GM21619 (cell line): Measurements from ENCODE around the gene SRC.
A peak's percentile ranks its signal among the peaks of the same experiment; 100 is the strongest.

Experiments used
- ATAC-seq: cut with Tn5 transposase; IDR thresholded peaks from one replicate; pipeline ENCODE4 v1.9.1; 2021; ENCODE audit not compliant: unreplicated experiment

SRC gene

DNA sequence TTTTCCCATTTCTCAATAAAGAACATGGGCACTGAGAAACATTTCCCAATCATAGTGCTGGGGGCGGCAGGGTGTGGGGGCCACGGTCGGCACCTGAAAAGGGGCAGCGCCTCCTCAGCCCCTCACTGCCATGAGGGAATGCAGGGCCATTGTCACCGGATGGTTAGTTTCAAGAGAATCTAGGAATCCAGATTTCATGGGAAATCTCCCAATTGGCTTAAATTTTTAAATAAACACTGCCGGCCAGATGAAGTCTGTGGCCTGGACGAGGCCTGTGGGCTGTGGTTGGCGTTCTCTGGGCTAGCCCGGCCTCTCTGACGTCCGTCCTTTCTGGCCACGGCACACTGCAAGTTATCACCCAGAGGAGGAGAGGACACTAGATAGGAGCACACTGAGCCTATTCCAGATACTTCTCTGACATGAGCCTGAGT, 30.9 kb upstream of the SRC start:
- no peak for ATAC-seq

DNA sequence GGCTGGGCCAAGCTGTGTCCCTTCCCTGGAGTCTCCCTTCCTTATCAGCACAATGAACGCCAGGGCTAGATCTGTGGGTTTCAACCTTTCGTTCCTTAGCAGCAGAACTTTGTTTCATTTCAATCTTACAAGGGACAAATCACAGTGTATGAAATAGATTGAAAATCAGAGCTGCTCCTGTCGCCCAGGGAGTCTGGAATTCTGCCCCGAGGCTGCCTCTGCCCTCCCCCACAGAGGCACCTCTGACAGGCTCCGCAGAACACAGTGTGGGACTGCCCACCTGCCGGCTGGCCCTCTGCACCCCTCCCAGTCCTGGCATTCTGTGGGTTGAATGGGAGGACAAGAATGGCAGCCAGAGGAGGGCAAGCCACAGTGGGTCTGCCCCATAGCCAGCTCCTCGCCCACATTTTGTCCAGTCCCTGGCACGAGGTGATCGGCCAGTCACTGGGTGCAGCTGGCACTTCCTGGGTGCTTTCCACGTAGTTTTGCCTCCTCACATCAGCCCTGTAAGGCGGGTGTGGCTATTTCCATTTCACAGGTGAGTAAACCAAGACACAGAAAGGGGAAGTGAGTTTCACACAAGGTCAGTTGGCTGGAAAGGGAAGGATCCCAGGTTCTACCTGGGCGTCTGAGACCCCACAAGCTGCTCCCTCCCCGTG, 30.4 kb upstream of the SRC start:
- ATAC-seq = peak; percentile 56

DNA sequence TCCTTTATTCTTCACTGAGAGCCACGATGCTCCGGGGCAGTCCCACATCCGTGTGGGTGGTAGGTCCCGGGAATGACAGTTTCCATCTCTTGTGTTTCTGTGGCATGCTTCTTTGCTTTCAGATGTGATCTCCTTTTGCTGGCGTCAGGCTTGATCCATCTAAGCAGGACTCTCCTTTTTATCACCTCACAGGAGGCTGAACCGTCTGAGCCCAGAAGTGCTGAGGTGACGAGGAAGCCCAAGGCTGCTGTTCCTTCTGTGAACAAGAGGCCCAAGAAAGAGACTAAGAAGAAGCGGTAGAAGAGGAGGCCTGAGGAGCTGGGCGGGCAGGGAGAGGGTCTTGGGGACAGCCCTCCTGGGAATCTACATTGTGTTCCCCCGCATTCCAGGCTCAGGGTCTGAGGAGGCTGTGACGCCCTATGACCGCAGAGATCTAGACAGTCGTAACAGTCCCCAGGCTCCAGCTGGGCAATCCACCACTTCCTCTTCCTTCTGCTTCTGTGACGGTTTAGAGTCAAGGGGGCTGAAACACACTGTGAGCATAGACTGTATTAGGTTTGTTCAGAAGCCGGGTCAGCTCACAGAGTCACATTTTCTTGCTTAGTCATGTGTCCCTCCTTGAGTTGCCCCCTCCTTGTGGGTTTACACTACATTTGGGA, 29.7 kb upstream of the SRC start:
- ATAC-seq = peak; percentile 60

DNA sequence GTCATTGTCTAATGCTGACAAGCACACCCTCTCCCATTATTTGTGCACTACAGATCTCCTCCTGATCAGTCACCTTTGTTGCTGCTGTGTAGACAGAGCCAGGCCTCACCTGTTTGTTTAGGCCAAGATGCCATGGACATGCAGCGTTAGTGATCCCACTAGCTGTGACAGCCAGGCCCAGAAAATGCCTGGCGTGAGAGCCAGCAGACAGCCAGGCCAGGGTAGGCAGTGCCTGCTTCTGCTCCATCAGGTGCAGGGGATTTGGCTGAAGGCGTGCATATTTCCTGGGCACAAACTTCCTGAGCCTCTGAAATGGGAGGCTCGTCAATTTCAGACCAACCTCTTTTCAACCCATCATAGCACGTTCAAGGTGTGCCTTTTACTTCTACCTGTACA, 29.2 kb upstream of the SRC start:
- no peak for ATAC-seq

DNA sequence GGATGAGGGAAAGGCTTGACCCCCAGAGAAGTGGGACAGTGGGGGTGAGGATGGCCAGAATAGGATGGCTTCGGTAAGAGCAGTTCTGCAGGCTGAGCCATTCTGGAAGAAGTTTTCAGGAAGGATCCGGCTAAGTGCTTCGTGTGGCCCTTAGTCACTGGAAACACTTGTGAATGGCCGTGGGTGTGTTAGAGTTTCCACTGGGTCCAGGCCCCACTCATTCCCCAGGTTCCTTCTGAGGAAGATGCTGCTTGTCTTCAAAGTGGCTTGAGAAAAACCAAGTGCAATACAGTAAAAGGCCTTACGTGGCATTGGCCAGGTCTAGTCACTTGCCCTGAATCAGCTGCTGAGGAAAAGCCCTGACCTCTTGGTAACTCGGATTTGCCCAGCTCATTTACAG, 28.6 kb upstream of the SRC start:
- no peak for ATAC-seq

DNA sequence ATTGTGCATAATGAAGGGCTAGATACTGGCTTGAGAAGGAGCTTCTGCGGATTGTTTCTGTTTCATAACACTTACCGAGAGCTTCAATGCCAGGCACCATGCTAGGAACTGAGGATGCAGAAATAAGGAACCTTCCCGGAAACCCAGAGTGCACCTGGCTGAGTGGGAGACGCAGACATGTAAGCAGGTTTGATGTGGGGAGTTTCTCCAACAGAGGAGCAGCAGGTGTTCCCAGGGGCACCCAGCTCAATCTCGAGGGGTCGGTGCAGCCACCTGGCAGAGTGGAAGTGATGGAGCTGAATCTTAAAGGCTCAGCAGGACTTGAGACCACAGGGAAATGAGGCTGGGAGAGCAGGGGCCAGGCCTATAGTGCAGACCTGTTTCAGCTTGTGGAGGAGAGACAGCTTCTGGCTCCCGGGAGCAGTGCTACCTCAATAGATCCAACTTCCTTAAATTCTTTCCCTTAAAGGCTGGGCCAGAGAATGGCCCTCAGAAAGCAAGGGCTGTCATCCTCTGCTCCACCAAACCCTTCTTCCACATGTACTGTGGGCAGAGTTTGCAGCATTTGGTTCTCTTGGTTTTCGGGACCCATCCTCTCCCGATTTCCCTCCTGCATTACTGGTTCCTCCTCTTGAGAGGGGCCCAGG, 27.8 kb upstream of the SRC start:
- no peak for ATAC-seq

DNA sequence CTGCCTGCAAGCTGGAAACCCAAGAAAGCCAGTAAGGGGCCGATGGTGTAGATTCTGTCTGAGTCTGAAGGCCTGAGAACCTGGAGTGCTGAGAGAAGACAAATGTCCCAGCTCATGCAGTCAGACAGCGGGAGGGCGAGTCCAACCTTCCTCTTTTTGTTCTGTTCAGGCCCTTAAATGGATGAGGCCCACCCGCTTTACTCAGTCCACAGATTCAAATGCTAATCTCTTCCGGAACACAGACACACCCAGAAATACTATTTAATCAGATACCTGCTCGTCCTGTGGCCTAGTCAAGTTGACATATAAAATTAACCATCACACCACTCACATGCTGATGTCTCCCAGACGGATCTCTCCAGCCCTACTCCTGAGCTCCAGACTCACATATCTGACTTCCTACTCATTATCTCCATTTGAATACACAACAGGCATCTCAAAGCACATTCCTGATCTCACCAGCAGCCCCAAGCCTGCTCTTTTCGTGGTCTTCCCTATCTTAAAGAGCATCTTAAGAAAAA, 26.7 kb upstream of the SRC start:
- ATAC-seq = no peak

DNA sequence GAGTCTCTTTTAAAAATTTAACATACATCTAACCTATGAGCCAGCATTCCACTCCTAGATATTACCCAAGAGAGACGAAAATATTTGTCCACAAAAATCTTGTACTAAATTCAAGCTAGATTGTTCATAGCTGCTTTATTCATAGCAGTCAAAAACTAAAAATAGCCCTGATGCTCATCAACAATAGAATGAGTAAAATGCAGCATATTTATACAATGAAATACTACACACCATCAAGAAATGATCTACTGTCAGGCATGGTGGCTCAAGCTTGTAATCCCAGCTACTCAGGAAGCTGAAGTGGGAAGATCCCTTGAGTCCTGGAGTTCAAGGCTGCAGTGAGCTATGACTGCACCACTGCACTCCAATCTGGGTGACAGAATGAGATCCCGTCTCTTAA, 22.0 kb upstream of the SRC start:
- no peak for ATAC-seq

DNA sequence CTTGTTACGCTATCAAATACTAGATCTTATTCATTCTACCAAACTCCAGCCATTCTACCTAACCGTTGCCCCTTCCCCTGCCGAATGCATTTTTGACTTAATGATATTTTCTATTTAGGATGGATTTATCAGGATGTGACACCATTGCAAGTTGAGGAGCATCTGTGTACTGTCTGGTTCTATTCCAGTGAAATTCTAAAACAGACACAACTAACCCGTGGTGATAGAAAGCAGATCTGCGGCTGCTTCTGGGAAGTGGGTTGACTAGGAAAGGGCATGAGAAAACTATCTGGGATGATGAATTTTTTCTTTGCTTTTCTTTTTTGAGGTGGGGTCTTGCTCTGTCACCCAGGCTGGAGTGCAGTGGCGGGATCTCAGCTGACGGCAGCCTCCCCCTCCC, 20.7 kb upstream of the SRC start:
- ATAC-seq = no peak

DNA sequence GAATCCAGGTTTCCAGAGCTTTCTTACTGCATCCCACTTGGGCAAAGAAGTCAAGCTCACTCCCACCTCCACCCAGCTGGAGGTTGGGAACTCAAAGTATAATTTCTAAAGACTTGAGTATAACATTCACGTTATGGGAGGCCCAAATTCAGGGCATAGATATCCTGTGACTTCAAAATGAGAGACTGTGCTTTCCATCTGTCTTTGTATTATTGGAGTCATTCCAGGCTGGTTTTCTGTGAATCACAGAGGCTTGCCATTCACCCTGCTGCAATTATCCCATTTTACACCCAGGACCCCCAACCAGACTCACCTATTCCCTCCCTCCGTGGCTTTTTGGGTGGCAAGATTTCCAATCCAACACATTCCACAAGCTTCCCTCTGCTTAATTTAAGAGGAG, 19.3 kb upstream of the SRC start:
- ATAC-seq = no peak

DNA sequence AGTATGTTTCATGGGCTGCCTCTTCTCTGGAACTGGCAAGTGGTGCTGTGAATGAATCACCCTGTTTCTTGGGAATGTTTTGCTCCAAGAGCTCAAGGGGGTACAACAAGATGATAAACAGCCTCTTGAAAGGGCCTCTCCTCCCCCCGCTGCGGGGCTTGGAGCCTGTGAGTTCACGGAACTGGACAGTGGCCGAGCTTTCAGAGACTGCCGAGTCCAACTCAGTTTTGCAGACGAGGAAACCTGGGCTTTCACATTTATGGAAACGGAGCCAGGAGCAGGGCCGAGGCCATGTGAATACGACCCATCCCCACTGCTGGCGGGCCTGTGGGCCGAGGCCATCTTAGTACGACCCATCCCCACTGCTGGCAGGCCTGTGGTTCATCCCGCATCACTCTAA, 18.2 kb upstream of the SRC start:
- ATAC-seq = no peak

DNA sequence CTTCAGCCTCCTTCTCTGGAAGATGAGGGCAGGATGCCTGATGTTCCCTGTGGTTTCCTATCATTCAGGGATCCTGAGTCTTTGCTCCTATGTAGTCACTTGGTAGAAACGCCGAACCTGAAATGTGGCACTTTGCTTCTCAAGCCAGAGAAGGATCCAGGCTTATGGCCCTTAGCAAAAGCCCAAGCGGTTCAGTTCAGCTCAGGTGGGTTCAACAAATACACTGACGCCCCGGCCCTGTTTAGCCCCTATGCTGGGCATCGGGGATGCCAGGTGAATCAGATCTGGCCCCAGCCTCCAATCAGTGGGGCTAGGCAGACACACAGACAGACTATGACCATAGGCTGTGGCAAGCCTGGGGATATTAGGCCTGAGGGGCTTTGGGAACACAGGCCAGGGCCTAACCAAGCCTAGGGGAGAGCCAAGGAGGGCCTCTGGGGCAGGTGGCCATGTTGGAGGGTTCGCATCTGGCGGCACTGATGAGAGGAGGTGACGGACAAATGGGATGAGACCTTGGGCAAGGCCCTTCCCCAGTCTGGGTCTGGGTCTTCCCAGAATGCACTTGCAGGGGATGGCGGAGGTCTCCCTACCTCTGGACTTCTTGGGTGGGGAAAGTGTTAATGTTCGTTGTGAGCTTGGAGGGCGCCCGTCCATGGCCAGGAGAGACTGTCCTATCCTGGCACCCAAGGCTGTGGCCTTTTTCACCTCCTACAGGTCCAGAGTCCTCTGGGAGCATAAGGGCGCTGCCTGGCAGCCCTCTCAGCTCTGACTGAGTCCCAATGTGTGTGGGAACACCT, 17.6 kb upstream of the SRC start:
- ATAC-seq = no peak

DNA sequence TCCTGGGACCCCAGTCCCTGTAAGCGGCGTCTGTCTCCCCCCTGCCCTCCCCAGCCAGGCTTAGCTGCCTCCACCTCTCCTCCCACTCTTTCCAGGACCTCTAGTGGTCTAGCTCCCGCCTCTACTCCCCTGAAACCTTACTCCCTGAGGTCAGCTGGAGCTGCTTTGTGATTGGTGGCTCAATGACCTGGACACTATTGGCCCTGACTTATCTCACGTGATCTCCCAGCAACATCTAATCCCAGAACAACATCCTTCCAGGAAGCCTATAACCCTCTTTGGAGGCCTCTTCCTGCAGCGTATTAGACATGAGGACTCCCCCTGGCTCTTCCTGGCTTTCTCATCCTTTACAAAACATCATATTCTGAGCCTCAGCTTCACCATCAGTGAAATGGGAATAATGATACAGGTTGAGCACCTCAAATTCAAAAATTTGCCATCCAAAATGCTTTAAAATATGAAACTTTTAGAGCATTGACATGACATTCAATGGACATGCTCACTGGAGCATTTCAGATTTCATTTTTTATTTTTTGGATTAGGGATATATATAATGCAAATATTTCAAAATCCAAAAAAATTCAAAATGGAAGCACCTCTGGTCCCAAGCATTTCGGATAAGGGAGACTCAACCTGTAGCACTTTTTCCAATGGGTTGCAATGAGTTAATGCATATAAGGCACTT, 16.3 kb upstream of the SRC start:
- ATAC-seq = no peak

DNA sequence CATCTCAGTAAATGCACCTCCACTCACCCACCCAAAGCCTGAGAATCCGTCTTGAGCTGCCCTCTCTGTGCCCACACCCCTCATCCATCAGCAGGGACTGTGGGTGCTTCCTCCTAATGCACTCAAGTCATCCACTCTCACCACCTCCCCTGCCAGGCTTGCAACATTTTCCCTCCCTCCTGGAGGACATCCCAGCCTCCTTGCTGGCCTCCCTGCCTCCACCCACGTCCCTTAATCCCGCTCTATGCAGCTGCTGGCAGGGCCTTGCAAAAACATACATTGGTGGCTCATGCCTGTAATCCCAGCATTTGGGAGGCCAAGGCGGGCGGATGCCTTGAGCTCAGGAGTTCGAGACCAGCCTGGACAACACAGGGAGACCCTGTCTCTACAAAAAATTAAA, 15.6 kb upstream of the SRC start:
- ATAC-seq = no peak

DNA sequence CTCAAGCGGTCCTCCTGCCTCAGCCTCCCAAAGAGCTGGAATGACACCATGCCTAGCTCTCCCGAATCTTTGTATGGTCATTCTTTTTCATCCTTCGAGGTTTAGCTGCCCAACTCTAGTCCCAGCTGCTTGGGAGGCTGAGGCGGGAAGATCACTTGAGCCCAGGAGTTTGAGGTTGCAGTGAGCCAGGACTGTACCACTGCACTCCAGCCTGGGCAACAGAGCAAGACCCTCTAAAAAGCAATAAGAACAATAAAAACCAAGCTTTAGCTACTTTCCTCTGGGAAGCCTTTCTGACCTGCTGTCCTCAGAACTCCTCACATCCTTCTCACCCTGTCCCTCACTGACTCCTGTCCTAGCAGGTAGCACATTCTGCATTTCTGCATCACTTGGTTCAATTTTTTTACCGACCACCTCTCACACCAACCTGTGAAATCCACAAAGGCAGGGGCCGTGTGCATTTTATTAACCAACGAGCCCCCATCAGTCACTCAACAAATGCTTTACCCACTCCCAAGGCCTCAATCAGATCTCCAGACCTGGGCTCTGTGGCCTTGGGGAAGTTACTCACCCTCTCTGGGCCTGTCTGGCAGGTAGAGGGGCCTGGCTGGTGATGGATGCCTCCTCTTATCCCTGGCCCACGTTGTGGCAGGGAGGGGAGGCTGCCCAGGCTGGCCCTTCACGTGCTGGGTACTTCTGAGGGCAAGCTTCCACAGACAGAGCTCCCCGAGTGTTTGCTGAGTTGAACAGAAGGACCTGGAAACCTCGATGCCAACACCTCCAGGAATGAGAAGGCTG, 14.7 kb upstream of the SRC start:
- ATAC-seq = no peak

DNA sequence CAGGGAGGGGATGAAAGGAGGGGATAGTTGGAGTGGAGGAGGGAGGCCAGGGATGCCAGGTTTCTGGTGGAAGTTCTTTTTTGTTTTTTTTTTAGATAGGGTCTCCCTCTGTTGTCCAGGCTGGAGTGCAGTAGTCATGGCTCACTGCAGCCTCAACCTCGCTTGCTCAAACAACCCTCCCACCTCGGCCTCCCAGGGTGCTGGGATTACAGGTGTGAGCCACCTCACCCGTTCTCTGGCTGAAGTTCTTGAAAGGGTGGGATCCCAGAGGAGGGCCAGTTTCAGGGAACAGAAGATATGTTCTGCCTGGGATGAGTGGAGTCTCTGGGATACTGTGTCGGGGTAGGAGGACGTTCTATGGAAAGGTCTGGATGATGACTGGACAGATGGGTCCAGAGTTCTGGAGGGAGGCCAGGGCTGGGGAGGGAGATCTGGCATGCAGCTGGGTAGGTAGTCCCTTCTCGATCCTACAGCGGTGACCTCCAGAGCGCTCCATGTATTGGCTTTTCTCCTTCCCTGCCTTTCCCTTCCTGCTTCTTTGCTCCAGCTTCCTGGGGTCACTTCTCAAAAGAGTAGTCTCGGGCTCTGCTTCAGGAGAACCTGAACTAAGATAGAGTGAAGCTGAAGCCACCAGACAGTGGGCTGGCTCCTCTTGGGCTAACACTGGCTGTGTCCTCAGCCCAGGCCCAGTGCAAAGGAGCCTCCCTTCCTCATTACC, 12.7 kb upstream of the SRC start:
- no peak for ATAC-seq

DNA sequence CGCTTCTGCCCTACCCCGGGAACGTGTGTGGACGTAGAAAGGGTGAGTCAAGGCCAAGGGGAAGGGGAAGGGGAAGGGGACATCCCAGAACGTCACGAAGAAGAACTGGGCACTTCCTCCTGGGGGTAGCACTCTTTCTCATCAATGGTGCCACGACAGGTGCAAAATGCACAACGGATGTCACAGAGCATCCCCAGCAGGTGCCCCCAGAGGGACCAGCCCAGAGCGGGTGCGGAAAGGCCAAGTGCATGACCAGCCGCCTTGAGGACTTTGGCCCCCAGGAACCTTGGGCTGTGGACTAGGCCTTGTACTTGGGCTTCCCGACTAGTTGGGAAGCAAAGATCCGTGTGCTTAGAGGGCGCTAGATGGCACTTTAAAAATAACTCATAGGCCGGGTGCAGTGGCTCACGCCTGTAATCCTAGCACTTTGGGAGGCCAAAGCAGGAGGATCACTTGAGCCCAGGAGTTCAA, 12.1 kb upstream of the SRC start:
- ATAC-seq = no peak

DNA sequence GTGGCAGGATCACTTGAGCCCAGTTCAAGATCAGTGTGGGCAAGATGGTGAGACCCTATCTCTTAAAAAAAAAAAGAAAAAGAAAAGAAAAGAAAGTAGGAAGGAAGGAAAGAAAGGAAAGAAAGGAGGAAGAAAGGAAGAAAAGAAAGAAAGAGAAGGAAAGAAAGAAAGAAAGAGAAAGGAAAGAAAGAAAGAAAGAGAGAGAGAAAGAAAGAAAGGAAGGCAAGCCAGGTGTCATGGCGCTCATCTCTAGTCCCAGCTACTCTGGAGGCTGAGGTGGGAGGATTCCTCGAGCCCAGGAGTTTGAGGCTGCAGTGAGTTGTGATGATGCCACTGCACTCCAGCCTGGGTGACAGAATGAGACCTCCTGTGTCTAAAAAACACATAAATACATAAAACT, 11.5 kb upstream of the SRC start:
- ATAC-seq = no peak

DNA sequence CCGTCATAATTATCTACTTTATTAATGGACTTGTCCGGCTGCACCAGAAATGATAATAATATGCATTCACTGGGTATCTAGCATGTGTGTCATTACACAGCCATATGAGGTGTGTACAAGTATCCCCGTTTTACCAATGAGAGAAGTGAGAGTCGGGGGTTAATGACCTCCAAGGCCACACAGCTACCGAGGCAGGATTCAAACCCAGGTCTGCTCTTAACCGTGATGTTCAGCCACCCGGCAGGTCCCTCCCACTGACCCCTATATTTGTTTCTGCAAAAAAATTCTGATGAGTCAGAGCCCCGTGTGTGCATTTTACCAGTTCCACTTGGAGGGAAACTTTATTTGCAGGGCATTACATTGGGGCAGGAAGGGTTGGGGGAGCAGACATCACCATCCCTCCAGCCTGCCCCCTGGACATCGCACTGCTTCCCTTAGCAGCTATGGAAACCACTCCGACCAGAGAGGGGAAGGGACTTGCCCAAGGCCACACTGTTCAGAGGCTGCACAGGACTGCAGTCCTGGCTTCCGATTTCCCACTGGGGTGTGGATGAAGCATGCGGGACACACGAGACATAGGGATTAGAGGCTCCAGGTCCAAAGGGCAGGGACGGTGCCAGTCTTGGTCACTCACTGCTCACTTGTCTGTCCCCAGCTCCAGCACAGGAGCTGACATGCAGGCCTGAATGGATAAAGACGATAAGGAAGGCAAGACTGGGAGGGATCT, 10.1 kb upstream of the SRC start:
- ATAC-seq = peak; percentile 22
